H1 (cell line): ENCODE data around the gene ZNF484.

Experiments
- ASH2L ChIP-seq: fragments of 200-600, 300-600 bp; sonication (generic); IDR thresholded peaks from one replicate; pipeline ENCODE4 v1.7.1; 2017; ENCODE audit warnings: low read length
- BRCA1 ChIP-seq: IDR thresholded peaks from 2 replicates; pipeline ENCODE4 v1.6.1; 2012; ENCODE audit warnings: low read depth, low read length, improper control_type of control experiment
- CTCF ChIP-seq, 3 experiments: IDR thresholded peaks; 1 replicate in 2 of 3; 2 replicates in 1 of 3; pipeline versions ENCODE4 v1.5.1 to v1.6.1; 2011; ENCODE audit warnings: low read length in 3 of 3, mild to moderate bottlenecking in 3 of 3, inconsistent platforms in 2 of 3, low read depth in 1 of 3, moderate library complexity in 1 of 3; ENCODE audit not compliant: insufficient read depth in 1 of 3; ENCODE audit errors: control extremely low read depth in 1 of 3
- EP300 ChIP-seq, 2 experiments: IDR thresholded peaks; 1 replicate in 1 of 2; 2 replicates in 1 of 2; pipeline ENCODE4 v1.6.1; 2011 to 2012; ENCODE audit warnings: low read depth in 2 of 2, low read length in 2 of 2, mild to moderate bottlenecking in 2 of 2, borderline replicate concordance in 1 of 2, inconsistent platforms in 1 of 2, moderate library complexity in 1 of 2
- EZH2 ChIP-seq: fragments of 200-600 bp; sonication (generic); IDR thresholded peaks from 2 replicates; pipeline ENCODE4 v1.7.1; 2012; ENCODE audit warnings: low read depth, mild to moderate bottlenecking, moderate library complexity, low read length, inconsistent platforms; ENCODE audit not compliant: severe bottlenecking
- POLR2A ChIP-seq, 2 experiments: IDR thresholded peaks; 1 replicate in 1 of 2; 2 replicates in 1 of 2; pipeline ENCODE4 v1.6.1; 2011; ENCODE audit warnings: low read depth in 2 of 2, low read length in 2 of 2, mild to moderate bottlenecking in 2 of 2; ENCODE audit errors: control extremely low read depth in 1 of 2
- POLR2AphosphoS5 ChIP-seq: IDR thresholded peaks from 2 replicates; pipeline ENCODE4 v1.6.1; 2011; ENCODE audit warnings: low read depth, low read length
- RBBP5 ChIP-seq: IDR thresholded peaks from 2 replicates; pipeline ENCODE4 v1.7.1; 2012; ENCODE audit warnings: low read depth, mild to moderate bottlenecking, inconsistent platforms, low read length, moderate library complexity, borderline replicate concordance
- SAP30 ChIP-seq: fragments of 300-600 bp; sonication (generic); IDR thresholded peaks from 2 replicates; pipeline ENCODE4 v1.7.1; 2012; ENCODE audit warnings: low read length, moderate library complexity, mild to moderate bottlenecking, inconsistent platforms; ENCODE audit not compliant: insufficient read depth, insufficient replicate concordance
- SP1 ChIP-seq: IDR thresholded peaks from 2 replicates; pipeline ENCODE4 v1.6.1; 2011; ENCODE audit warnings: low read depth, low read length

GRCh38 chr9:92897323-92897722 is 19.5 kb upstream of the ZNF484 start:
- no peak for TF ChIP-seq SAP30
- TF ChIP-seq EZH2 = no peak
- TF ChIP-seq RBBP5 = no peak
- no peak for TF ChIP-seq BRCA1
- no peak for TF ChIP-seq EP300 (IDR thresholded peaks at IDR 0.05; ENCODE audit: borderline replicate concordance in 1 of 2, low read depth in 2 of 2, low read length in 2 of 2)
- no peak for TF ChIP-seq SP1
- TF ChIP-seq POLR2A (IDR thresholded peaks at IDR 0.05; ENCODE audit: control extremely low read depth in 1 of 2, low read depth in 2 of 2, low read length in 2 of 2) = no peak
- TF ChIP-seq POLR2AphosphoS5 = no peak
- TF ChIP-seq ASH2L = no peak
- no peak for TF ChIP-seq CTCF (IDR thresholded peaks at IDR 0.05; ENCODE audit: control extremely low read depth in 1 of 3, insufficient read depth in 1 of 3, low read depth in 1 of 3, low read length in 3 of 3)
